Vagina (tissue), 2 donors: Measurements from ENCODE around the gene FCHSD2.
"Not testable (repeated sequence)": the region's sequence is repeated elsewhere in the genome, so short reads cannot be mapped to it uniquely, and the experiment has no call there.

Source experiments
- POLR2A ChIP-seq, 2 donors: fragments of 450-650 bp; IDR thresholded peaks; one replicate each; pipeline ENCODE4 v1.6.1; 2017; ENCODE audit warnings: antibody characterized with exemption in 2 of 2, mild to moderate bottlenecking in 2 of 2, moderate library complexity in 2 of 2
- POLR2AphosphoS5 ChIP-seq, 2 donors: sonication (generic); formaldehyde crosslinking; IDR thresholded peaks; one replicate each; pipeline ENCODE4 v1.9.0; 2017; ENCODE audit warnings: antibody characterized with exemption in 2 of 2, mild to moderate bottlenecking in 2 of 2, low read depth in 1 of 2; ENCODE audit not compliant: insufficient read depth in 1 of 2
- TF ChIP-seq, protein P1 (sequence below), 3 experiments: fragments of 450-650 bp in 2 of 3; fragments of 200-600 bp in 1 of 3; sonication (generic) in 1 of 3; IDR thresholded peaks; one replicate each; pipeline ENCODE4 v1.5.1; 2017 to 2019; ENCODE audit warnings: antibody characterized with exemption in 3 of 3, mild to moderate bottlenecking in 2 of 3, moderate library complexity in 2 of 3

- not testable (repeated sequence) for TF ChIP-seq POLR2AphosphoS5 (IDR thresholded peaks at IDR 0.05; ENCODE audit: insufficient read depth in 1 of 2, low read depth in 1 of 2); POLR2A (IDR thresholded peaks at IDR 0.05)
- TF ChIP-seq, protein P1, sequence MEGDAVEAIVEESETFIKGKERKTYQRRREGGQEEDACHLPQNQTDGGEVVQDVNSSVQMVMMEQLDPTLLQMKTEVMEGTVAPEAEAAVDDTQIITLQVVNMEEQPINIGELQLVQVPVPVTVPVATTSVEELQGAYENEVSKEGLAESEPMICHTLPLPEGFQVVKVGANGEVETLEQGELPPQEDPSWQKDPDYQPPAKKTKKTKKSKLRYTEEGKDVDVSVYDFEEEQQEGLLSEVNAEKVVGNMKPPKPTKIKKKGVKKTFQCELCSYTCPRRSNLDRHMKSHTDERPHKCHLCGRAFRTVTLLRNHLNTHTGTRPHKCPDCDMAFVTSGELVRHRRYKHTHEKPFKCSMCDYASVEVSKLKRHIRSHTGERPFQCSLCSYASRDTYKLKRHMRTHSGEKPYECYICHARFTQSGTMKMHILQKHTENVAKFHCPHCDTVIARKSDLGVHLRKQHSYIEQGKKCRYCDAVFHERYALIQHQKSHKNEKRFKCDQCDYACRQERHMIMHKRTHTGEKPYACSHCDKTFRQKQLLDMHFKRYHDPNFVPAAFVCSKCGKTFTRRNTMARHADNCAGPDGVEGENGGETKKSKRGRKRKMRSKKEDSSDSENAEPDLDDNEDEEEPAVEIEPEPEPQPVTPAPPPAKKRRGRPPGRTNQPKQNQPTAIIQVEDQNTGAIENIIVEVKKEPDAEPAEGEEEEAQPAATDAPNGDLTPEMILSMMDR (IDR thresholded peaks at IDR 0.05): not testable (repeated sequence)
Measured at GRCh38 chr11:72909558-72910388, 232.3 kb downstream of the FCHSD2 start.
